ENCODE data around the gene GDF15. TPM values are rescaled to one million over a fixed set of nuclear protein-coding genes. Genes with fewer than 3 reads are reported as not detected.

Gene GDF15
- total and polyA plus RNA-seq, 3 donors from 2014 or later: 0.93 to 2.5 (median 1.0) TPM

DNA sequence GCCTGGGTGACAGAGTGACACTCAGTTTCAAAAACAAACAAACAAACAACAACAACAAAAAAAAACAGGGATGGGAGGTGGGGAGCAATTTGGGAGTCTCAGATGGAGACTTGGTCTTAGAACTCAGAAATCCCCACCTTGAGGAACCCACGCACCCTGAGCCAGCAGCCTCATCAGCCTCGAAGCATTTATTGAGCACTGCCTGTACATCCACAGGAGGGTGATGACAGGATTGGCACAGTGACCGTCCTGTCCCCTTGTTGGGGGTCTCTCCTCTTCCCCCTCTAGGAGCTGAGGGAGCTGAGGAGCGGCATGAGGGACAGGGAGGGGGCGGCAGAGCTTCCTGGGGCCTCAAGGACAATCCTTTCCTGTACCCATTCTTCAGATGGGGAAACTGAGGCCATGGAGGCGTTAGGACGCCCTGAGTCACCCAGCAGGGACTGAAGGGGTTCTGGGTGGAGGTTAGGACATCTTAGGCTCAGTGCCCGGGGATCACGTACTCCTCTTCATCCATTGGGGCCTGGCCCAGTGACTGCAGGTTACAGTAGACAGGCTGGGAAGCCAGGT lies 5.6 kb downstream of the GDF15 start:
- no peak for DNase-seq
- H3K36me3 ChIP-seq (ENCODE audit: low read depth, missing control alignments): no peaks in the 10 kb centered on the region
- no peaks in the 10 kb centered on the region for H3K9me3 ChIP-seq
- H3K4me1 ChIP-seq: peaks cover 11% of the 10 kb centered on the region
- intact Hi-C loops (cut with DNase I; ENCODE audit: low total_unique reads): no loop called here
- H3K27me3 ChIP-seq: no peaks in the 10 kb centered on the region
- H3K4me3 ChIP-seq: no peak overlapping the region
- no peak for TF ChIP-seq POLR2A (IDR thresholded peaks at IDR 0.05)
- TF ChIP-seq, protein P1, sequence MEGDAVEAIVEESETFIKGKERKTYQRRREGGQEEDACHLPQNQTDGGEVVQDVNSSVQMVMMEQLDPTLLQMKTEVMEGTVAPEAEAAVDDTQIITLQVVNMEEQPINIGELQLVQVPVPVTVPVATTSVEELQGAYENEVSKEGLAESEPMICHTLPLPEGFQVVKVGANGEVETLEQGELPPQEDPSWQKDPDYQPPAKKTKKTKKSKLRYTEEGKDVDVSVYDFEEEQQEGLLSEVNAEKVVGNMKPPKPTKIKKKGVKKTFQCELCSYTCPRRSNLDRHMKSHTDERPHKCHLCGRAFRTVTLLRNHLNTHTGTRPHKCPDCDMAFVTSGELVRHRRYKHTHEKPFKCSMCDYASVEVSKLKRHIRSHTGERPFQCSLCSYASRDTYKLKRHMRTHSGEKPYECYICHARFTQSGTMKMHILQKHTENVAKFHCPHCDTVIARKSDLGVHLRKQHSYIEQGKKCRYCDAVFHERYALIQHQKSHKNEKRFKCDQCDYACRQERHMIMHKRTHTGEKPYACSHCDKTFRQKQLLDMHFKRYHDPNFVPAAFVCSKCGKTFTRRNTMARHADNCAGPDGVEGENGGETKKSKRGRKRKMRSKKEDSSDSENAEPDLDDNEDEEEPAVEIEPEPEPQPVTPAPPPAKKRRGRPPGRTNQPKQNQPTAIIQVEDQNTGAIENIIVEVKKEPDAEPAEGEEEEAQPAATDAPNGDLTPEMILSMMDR (IDR thresholded peaks at IDR 0.05): no peak
- H3K27ac ChIP-seq: no peak overlapping the region
- 84 to 86% methylated on average over 9 of the region's 9 CpGs for WGBS, 2 donors

DNA sequence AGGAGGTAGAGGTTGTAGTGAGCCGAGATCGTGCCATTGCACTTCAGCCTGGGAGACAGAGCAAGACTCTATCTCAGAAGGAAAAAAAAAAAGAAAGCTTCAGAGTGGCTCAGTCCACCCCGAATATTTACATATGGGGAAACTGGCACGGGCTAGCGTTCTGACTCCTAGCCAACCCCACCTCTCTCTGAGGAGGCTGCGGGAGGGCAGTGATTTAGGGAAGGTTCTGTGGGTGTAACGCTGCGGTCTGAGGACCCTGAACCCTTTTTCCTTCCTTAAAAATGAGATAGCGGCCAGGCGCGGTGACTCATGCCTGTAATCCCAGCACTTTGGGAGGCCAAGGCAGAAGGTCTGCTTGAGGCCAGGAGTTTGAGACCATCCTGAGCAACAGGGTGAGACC lies 6.5 kb downstream of the GDF15 start:
- intact Hi-C loops (cut with DNase I; ENCODE audit: low total_unique reads): no loop called here
- 79 to 88% methylated on average over 11 of the region's 11 CpGs for WGBS, 2 donors

DNA sequence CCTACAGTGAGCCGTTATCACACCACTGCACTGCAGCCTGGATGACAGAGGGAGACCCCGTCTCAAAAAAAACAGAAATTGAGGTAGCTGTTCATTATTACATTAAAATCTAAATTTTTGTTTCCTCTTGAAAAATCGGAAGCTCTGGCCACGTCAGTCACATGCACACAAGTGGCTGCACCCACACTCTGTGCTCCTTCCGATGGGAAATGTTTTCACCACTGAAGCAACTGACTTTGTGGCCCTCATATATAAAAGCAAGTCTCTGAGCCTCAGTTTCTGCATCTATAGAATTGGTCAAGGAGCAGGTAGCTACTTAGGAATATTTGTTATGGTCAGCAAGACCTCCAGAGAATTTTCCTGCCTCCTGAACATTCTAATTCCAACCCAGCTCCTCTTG lies 7.0 kb downstream of the GDF15 start:
- H3K27ac ChIP-seq: no peak overlapping the region
- no peaks in the 10 kb centered on the region for H3K9me3 ChIP-seq
- H3K36me3 ChIP-seq (ENCODE audit: low read depth, missing control alignments): no peaks in the 10 kb centered on the region
- DNase-seq: no peak
- TF ChIP-seq, protein P1 (IDR thresholded peaks at IDR 0.05): no peak
- TF ChIP-seq POLR2A (IDR thresholded peaks at IDR 0.05): no peak
- 87% methylated on average over 5 of the region's 5 CpGs for WGBS, 2 donors
- intact Hi-C loops (cut with DNase I; ENCODE audit: low total_unique reads): no loop called here
- H3K4me1 ChIP-seq: peaks cover 20% of the 10 kb centered on the region
- no peaks in the 10 kb centered on the region for H3K27me3 ChIP-seq
- no peak overlapping the region for H3K4me3 ChIP-seq

More for the DNA sequence above, 6.5 kb downstream of the GDF15 start:
- Histone ChIP-seq H3K4me1 (peaks cover 20% of the 10 kb centered on the region), H3K27me3 (no peaks in the 10 kb centered on the region), H3K27ac (no peak overlapping the region), H3K9me3 (no peaks in the 10 kb centered on the region), H3K36me3 (ENCODE audit: low read depth, missing control alignments) (no peaks in the 10 kb centered on the region), H3K4me3 (no peak overlapping the region)
- TF ChIP-seq POLR2A (IDR thresholded peaks at IDR 0.05): no peak
- TF ChIP-seq, protein P1 (IDR thresholded peaks at IDR 0.05): no peak
- peak; percentile 57 for DNase-seq

DNA sequence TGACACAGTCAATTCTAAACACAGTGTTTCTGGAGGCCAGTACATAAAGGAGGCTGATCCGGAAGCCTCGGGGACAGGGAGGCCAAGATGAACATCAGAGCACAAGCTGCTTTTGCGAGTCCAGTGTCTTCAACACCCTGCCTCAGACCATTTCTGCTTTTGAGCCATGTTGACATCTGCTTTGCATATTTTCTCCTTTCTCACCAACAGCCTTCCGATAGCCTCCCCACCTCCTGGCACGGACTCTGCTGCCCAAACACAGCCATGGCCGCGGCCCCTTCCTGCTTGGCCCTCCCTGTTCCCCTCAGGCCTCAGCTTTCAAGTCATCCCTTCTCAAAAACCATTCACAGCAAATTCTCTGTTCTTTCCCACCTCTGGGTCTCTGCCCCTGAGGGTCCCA lies 7.9 kb downstream of the GDF15 start:
- DNase-seq: no peak
- peaks cover 19% of the 10 kb centered on the region for H3K4me1 ChIP-seq

More for the DNA sequence above, 7.9 kb downstream of the GDF15 start:
- H3K36me3 ChIP-seq (ENCODE audit: low read depth, missing control alignments): no peaks in the 10 kb centered on the region
- no peaks in the 10 kb centered on the region for H3K27me3 ChIP-seq
- intact Hi-C loops (cut with DNase I; ENCODE audit: low total_unique reads): no loop called here
- no peak overlapping the region for H3K27ac ChIP-seq
- no peak for TF ChIP-seq POLR2A (IDR thresholded peaks at IDR 0.05)
- TF ChIP-seq, protein P1 (IDR thresholded peaks at IDR 0.05): no peak
- H3K9me3 ChIP-seq: no peaks in the 10 kb centered on the region
- 75 to 77% methylated on average over 7 of the region's 7 CpGs for WGBS, 2 donors
- no peak overlapping the region for H3K4me3 ChIP-seq

Data from testis (tissue), 3 donors.